HUDEP-2 (cell line): ENCODE results near the gene SLAIN1.

Experiments
- DNase-seq, 76 experiments: peaks; one replicate each; lab custom pipeline; 2025; ENCODE audit not compliant: unreplicated experiment in 76 of 76; lab: John Stamatoyannopoulos, UW

Gene SLAIN1

DNA sequence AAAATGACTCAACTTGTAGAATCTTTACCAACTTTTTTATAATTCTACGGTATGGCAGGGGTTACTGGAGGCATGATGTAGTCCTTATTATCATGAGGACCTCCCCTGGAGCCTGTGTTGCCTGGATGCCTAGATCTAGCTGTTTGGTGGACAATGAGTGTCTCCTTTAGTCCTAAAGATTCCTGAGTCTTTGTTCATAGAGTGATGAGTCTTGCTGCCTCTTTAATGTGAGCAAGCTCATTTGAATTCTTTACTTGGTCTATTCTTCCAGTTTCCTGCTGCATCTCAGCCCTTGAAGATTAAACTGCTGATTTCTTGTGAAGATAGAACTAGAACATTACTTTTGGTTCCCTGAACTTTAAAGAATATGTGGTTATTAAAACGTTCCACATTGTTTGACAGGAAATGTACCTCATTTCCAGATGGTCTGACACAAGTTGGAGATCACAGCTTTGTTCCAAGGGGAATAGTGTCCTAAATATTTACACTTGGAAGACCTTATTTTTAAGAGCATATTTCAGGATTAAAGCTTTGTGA is 51.9 kb downstream of the SLAIN1 start:
- no peak for DNase-seq

DNA sequence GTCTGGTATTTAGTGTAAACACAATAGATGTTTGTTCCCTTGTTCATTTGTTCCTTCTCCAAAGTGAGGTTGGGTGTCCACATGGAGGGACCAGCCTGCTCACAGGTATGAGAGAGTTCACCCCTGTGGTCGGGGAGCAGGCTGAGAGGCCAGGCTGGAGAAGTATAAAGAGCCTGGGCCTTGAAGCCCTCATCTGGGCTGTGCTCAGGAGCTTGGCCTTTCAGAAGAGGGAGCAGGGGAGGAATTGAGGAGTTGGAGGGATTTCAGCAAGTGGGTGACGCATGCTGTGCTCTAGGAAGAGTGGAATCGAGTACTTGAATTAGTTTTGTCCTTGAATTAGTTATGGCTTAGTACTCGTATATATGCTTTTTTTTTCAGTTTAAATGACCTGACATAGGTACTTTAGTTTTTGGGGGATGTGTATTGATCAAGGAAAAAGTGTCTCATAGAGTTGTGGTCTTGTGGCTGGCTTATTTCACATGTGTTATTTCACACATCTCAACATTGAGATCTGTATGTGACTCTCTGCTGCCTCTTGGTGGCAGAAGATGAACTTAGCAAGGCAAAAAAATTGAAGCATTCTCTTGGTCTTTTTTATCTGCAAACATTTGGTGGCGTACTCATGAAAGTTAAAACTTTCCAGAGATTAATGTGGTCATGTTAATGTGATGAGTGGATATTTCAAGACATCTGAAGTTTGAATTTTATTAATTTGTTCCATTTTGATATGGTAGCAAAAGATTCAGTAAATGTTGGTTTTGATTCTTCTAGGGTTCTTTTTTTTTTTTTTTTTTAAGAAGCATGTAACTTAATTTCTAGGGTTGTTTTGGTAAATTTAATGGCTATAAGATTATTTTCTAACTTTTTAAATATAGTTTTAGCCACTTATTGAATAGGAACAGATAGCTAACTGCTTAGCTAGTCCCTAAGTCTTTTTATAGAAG is 54.3 kb downstream of the SLAIN1 start:
- DNase-seq = peak in 28 of 76 experiments; percentile 3 to 53 (median 24)

DNA sequence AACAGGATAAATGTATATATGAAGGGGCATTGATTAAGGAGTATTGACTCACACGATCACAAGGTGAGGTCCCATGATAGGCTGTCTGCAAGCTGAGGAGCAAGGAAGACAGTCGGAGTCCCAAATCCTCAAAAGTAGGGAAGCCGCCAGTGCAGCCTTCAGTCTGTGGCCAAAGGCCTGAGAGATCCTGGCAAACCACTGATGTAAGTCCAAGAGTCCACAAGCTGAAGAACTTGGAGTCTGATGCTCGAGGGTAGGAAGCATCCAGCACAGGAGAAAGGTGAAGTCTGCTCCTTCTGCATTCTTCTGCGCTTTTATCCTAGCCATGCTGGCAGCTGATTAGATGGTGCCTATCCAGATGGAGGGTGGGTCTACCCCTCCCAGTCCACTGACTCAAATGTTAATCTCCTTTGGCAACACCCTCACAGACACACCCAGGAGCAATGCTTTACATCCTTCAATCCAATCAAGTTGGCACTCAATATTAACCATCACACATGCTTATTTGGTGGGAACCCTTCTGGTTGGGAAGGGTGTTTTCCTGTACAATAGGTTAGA is 55.1 kb downstream of the SLAIN1 start:
- peak in 9 of 76 experiments; percentile 0 to 28 (median 10) for DNase-seq

DNA sequence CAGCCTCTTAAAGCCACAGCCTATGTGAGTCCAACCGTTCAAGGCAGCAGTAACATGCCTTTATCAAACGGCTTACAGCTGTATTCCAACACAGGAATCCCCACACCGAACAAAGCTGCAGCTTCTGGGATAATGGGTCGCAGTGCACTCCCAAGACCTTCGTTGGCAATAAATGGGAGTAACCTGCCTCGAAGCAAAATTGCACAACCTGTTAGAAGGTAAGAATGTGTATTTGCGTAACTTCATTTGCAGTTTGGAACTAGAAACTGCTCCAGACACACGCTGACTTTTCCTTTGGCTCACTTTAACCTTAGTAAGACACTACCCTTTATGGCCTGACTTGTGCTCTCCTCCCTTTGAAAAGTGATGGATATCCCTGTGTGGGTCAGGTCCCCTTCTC is 63.4 kb downstream of the SLAIN1 start:
- DNase-seq = no peak

DNA sequence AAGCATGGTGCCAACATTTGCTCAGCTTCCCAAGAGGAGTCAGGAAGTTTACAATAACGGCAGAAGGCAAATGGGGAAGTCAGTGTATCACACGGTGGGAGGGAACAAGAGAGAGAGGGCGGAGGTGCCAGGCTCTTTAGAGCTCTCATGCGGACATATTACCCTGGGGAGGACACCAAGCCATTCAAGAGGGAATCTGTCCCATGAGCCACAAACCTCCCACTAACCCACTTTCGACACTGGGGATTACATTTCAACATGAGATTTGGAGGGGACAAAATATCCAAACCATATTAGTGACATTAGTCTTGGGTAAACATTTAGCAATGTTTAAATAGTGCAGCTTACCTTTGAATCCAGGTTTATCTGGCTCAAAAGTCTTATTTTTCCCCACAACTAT is 69.9 kb downstream of the SLAIN1 start:
- DNase-seq = peak in 2 of 76 experiments; percentile 1 to 17

DNA sequence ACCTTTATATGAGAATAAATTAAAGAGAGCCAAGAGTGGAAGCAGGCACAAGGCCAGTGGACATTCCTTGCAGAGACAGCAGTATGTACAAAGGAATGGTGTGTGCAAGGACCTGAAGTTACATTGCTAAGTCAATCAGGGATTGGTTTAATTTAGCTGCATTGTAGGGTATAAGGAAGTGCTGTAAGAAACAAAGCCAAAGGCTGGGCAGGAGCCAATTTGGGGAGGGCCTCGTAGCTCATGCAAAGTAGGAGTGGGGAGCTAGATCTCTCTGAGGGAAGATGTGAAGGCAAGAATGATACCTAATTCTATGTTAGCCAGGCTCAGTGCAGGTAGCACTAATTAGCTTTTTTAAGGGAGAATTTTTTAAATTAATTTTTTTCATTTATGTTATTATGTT is 76.7 kb downstream of the SLAIN1 start:
- DNase-seq = no peak

DNA sequence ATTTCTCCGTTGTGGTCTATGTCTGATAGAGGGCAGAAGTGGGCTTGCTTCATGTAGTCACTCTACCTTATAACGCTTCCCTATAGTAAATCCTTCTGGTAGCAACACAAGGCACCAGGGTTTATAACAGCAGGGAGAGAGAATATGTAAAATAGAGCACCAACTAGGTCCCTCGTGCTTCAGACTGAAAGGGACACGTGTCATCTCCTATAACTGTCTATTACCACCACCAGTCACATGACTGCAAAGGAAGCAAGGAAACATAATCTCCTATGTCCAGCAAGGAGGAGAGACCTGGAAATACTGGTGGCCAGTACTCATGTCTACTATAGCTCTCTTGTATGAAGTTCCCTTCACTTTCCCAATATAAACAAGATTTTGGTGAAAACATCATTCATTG is 79.2 kb downstream of the SLAIN1 start:
- DNase-seq = no peak

DNA sequence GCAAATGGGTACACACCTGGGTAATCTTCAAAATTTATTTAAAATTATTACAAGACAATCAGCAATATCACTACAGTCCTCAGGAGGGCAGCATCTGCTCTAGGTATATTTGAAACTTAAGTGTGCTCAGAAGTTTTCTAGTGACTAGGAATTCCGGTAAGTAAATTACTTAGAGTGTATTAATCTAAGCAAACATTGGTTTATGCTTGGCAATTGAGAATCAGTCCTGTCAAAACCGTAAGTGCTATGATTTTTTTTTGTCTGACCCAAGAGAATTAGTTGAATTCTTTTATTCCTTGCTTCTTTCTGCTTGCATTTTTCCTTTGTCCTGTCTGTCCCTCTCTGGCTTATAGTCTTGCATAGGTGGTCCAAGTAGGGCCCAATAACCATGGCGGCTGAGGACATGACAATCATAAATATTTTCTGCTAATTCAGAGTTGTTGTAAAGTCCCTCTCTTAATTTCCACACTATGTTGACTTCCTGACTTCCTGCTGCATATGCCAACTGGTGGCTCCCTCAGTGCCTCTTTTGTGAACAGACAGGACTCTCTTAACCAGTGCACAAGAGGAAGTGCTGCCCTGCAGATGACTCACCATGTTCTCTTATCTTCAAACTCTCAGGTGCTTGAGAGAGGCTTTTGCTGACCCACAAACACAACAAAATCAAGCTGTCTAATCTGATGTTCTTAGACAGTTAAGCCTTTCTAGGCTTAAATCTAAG is 82.2 kb downstream of the SLAIN1 start:
- peak in 62 of 76 experiments; percentile 2 to 78 (median 36) for DNase-seq

DNA sequence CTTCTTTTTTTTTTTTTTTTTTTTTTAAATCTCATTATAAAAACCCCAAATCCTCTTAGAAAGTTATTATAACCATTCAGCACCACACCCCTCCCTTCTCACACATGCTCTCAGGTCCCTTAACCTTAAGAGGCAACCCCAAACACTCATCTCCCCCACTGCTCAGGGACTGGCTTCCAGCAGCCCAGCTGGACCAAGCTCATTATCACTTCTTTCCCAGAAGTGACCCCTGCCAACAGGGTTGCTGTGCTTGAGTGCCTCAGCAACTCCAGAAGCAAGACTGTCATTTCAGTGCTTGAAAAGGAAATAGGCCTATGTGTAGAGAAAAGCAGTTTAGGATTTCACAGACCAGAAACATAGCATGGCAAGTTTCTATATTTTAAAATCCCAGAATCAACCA is 84.3 kb downstream of the SLAIN1 start:
- no peak for DNase-seq

DNA sequence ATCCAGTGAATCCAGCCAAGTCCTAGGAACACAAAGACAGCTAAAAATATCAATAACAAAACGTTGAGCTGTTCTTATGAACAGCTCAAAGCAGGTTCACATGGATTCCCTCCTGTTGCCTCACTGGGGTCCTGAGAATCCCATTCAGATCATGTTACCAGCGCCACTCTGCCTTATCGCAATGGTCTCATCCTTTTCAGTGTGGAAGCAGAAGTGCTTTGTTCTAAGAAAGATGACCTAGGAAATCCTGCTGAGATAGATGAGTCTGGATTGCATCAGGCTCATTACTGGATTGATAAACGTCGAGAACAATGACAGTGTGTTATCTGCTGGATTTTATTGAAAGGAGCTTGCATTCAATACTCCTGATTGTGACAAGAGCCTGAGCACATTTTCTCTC is 87.0 kb downstream of the SLAIN1 start:
- DNase-seq = no peak

DNA sequence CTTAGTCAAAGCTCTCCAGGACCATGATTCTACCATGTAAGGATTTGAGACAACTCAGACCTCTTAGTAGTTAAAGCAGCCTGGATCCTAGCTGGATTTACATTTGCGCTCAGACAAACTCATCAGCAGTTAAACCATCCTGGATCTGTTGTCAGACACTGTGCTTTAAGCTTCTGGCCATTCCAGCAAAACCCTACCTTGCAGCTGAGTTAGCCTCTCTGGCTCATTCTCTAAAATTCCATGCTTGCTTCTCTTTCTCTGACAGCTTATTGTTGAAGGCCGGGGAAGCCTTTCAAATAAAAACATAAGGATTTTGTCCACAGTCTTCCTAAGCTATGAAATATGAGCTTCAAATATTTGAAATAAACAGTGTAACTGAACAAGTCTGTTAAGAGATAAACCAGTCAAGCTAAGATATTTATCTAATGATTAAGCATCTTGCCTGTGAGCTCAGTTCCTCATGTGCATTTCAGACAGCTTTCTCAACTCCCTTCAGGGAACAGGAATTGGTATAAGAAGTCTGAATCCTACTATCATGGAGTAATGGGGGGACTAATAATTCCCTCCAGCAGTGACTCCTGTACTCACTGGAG is 89.3 kb downstream of the SLAIN1 start:
- no peak for DNase-seq

DNA sequence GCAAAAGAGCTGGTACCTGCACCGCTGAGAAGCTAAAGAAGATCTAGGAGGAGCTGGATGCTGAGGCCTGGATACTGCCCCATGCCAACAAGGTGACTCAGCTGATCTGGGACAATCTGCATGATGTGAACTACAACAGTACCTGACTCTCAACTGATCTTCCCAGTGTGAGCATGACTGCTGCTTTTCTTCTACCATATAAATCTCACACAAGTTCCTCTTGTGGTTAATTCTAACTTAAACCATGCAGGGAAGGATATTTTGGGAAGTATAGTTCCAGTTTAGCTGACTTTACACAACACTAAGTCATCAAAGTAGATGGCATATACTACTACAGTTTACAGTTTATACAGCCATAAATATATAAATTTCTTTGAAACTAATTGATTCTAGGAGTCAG is 91.9 kb downstream of the SLAIN1 start:
- no peak for DNase-seq

DNA sequence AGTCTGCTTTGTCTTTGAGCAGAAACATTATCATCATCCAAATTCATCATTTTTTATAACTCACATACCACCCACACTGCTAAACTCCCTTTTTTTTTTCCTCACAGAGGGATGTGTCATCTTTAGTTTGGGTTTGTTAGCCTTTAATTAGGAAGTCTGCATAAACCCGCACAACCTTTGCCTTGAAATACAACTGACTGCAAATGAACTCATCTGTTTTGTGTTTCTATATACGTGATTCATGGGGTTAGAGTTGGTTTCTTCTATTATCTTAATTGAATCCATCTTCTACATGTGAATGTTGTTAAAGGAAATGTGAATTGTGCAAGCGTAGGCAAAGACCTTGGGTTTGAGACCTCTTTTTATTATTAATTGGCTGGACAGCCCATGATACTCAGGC is 102.7 kb downstream of the SLAIN1 start:
- no peak for DNase-seq

DNA sequence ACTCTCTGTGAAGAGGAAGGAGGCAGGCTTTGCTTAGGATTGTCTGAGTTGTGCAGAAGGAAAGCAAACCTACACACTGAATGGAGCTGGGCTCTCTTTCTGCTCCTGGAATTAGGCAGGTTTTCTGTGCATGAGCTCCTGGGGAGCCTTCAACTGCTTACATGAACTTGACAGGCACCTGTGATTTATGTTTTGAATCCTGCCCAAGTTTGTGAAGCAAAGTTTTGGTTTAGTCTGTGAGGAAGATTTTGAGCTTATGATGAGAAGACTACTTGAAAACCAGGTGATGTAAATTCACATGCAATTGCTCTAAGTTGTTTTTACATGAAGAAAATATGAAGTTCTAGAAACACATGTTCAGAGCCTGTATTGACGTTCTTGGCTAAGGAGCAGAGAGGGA is 109.0 kb downstream of the SLAIN1 start:
- no peak for DNase-seq

DNA sequence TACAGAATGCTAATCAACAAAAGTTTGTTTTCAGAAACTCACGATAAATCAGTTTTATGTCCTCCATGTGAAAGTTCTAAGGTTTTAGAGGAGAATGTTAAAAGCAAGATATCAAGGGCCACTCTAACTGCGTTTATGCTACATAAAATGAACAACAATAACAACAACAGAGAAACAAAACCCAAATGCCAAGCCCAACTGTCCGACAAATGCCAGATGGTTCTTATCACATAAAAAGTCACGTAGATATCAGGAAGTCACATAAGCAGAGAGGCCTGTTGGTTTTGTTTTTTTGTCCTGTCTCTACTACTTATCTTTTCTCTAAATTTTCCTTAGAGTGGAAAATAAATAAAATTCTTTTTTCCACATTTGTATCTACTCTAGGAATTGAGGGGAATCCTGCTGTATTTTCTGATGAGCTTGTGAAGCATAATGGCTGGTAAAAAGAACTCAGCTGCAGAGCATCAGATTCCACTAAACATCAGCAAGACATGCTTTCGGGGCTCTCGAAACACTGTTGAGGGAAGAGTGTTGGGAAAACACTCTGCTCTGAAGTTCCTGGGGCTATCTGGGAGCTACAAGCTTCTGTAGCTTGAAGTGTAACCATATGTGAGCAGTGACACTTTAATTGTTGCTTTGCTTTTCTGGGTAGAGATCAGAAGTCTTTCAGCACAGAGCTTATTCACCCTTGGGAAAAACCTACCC is 110.1 kb downstream of the SLAIN1 start:
- DNase-seq = no peak

DNA sequence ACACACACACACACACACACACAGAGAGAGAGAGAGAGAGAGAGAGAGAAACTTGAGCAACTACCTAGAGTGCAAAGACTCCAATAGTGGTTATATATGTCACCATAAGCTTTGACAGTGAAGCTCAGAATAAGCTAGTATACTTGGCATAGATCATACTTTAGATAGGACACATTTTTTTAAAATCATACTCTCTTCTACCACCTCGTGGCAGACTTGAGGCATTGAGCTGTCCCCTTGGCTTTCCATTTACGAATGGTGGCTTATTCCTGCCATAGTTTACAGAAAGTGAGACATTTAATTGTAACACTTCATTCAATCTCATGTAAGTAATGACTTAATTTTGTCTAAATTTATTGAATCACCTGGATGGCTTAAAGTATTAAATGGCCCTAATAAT is 112.9 kb downstream of the SLAIN1 start:
- peak in 22 of 76 experiments; percentile 1 to 45 (median 12) for DNase-seq

DNA sequence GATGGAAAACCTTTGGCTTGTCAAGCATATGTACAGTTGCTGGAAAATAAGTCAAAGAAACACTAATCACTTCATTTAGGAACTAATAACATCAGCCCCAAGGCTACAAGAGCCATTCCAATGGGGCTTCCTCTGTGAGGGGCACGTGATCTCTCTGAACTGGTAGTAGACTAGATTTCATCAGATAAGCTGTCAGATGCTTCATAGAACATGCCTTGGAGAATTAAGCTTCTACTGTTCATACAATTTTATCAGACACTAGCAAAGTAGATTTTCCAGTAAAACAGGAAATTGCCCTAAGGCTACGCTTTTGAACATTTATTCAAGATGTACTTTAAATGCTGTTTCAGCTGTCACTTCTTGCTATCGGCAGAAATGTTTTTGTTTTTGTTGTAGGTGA is 113.4 kb downstream of the SLAIN1 start:
- DNase-seq = no peak

DNA sequence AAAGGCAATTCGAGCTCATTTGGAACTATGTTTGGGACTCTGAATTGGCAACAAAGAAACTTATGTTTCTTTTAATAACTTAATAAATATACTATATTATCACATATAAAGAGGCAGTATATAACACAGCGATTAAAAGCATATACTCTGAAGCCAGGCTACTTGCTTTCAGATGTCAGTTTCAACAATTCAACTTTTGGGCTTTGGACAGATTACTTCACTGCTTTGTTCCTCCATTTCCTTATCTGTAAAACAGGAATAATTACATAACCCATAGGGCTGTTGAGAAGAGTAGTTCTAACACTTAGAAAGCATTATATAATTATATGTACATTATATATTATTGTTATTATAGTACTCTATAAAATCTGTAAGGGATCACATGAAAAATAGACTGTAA is 113.9 kb downstream of the SLAIN1 start:
- DNase-seq = no peak

DNA sequence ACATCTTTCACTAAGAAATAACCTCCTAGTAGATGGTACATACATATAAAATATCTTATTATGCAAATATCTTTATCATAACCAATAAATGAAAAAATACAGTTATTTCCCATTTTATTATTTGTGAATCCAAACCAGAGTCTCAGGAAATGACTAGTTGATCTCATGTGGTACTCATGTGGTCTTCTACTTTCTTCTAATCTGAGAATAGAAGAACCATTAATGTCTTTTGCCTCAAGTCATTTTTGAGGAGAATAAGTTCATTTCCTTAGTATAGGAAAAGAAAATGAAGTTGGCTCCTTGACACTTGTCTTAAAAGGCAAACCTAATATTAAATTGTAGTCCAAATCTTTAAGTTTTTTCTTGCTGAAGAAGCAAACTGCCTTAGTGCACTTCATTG is 114.5 kb downstream of the SLAIN1 start:
- DNase-seq = no peak
